ENCODE measurements around the gene UBE2R2. TPM values are rescaled to one million over a fixed set of nuclear protein-coding genes. Genes with fewer than 3 reads are reported as not detected.

UBE2R2 gene
- total and polyA plus RNA-seq, 2 of the 8 experiments (the other 6 are each of a cell fraction or from before 2014, with no cell fraction given): 19.4 to 42.1 TPM

DNA sequence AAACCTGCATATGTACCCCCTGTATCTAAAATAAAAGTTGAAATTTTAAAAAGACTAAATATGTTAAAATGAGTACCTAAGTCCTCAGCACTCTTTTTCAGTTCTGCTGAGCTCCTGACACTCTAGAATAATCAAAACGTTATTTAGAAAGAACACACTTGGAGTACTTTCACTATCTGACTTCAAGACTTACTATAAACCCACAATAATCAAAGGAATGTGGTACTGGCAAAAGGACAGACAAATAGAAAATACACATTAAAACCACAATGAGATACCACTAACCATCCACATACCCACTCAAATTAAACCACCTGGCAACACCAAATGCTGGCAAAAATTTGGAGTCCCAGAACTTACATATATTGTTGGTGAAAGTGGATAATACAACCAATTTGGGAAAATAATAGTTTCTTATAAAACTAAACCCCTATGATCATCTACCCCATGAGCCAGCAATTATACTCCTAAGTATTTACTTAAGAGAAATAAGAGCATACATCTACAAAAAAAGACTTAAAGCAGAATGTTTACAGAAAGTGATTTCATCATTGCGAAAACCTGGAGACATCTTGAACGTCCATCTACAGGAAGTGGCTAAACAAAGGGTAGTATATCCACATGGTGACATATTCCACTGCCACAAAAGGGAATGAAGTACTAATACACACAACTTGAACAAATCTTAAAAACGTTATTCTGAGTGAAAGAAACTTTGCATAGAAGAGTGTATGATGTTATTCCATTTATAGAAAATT is 34.4 kb upstream of the UBE2R2 start:
- Histone ChIP-seq H3K4me3 (ENCODE audit: extremely low read depth in 1 of 4, insufficient read depth in 2 of 4, low read depth in 3 of 4, low read length in 4 of 4) (no peak overlapping the region), H3K79me2 (ENCODE audit: control insufficient read depth in 1 of 2, insufficient read depth in 2 of 2, low read length in 2 of 2) (no peaks in the 10 kb centered on the region), H3K18ac (ENCODE audit: extremely low read depth, low read length) (no peak overlapping the region), H3K23ac (ENCODE audit: insufficient read length) (no peak overlapping the region), H3K36me3 (ENCODE audit: control insufficient read depth in 2 of 4, insufficient read depth in 4 of 4, low read length in 3 of 4) (no peaks in the 10 kb centered on the region), H3K56ac (replicated peaks; ENCODE audit: insufficient read length, low read depth, low read length) (no peak overlapping the region), H3K14ac (ENCODE audit: insufficient read length) (no peak overlapping the region), H3K4me2 (ENCODE audit: insufficient read depth in 1 of 2, low read depth in 2 of 2, low read length in 2 of 2) (no peak overlapping the region), H3K9me3 (ENCODE audit: insufficient read depth in 2 of 2, low read depth in 1 of 2, low read length in 1 of 2) (no peaks in the 10 kb centered on the region), H2AK5ac (ENCODE audit: low read depth, low read length) (no peak overlapping the region), H4K20me1 (replicated peaks in 1 of 2; ENCODE audit: control insufficient read depth in 1 of 2, insufficient read depth in 2 of 2, low read length in 2 of 2) (no peaks in the 10 kb centered on the region), H2BK5ac (ENCODE audit: low read depth, low read length) (no peak overlapping the region), H4K8ac (ENCODE audit: extremely low read depth, insufficient read depth, low read length) (no peak overlapping the region), H4K91ac (replicated peaks; ENCODE audit: insufficient read length, low read length) (no peak overlapping the region), H3K9ac (replicated peaks in 1 of 4; ENCODE audit: extremely low read depth in 1 of 4, low read depth in 3 of 4, low read length in 3 of 4) (no peak overlapping the region), H2BK15ac (ENCODE audit: low read length) (no peak overlapping the region), H3K4me1 (replicated peaks in 1 of 4; ENCODE audit: control insufficient read depth in 3 of 4, insufficient read depth in 4 of 4, low read length in 3 of 4) (no peaks in the 10 kb centered on the region), H4K5ac (ENCODE audit: insufficient read length, low read depth, low read length) (no peak overlapping the region), H3K23me2 (ENCODE audit: low read depth, low read length) (no peaks in the 10 kb centered on the region), H3K4ac (replicated peaks; ENCODE audit: insufficient read length, low read depth, low read length) (no peak overlapping the region), H2AFZ (ENCODE audit: low read length) (no peak overlapping the region), H2BK120ac (replicated peaks; ENCODE audit: low read depth, low read length) (no peak overlapping the region), H3K79me1 (ENCODE audit: low read depth, low read length) (no peaks in the 10 kb centered on the region), H2BK20ac (ENCODE audit: low read length) (no peak overlapping the region), H2BK12ac (ENCODE audit: low read depth, low read length) (no peak overlapping the region), H3K27me3 (replicated peaks in 1 of 4; ENCODE audit: control insufficient read depth in 3 of 4, extremely low read depth in 1 of 4, insufficient read depth in 3 of 4, low read length in 3 of 4) (no peaks in the 10 kb centered on the region), H3K27ac (ENCODE audit: low read depth, low read length) (no peak overlapping the region)
- POLR2A ChIA-PET (ENCODE audit: partially characterized antibody): no interaction called here
- FAIRE-seq (no peak), DNase-seq (ENCODE audit: low read depth in 1 of 2, low spot score in 2 of 2) (no peak)
- TF ChIP-seq CTBP2 (IDR thresholded peaks at IDR 0.05; ENCODE audit: borderline replicate concordance, insufficient read depth, insufficient read length, low read length) (no peak), SIRT6 (IDR thresholded peaks at IDR 0.05; ENCODE audit: low read length) (no peak), GABPA (IDR thresholded peaks at IDR 0.05; ENCODE audit: borderline replicate concordance, insufficient read depth, low read length) (no peak), FOSL1 (IDR thresholded peaks at IDR 0.05; ENCODE audit: insufficient read depth, low read depth, low read length) (no peak), TCF12 (IDR thresholded peaks at IDR 0.05; ENCODE audit: low read depth, low read length) (no peak), JUN (IDR thresholded peaks at IDR 0.05; ENCODE audit: low read depth, low read length) (no peak), SP2 (IDR thresholded peaks at IDR 0.05; ENCODE audit: low read length) (no peak), CHD2 (IDR thresholded peaks at IDR 0.05; ENCODE audit: low read length) (no peak), RXRA (IDR thresholded peaks at IDR 0.05; ENCODE audit: insufficient read depth, low read depth, low read length) (no peak), TAF7 (optimal IDR thresholded peaks at IDR 0.05; ENCODE audit: borderline replicate concordance, low read depth, low read length) (no peak), KDM5A (IDR thresholded peaks at IDR 0.05; ENCODE audit: low read length) (no peak), HDAC6 (IDR thresholded peaks at IDR 0.05; ENCODE audit: low read depth, low read length) (no peak), POLR2AphosphoS5 (IDR thresholded peaks at IDR 0.05; ENCODE audit: low read depth, low read length) (no peak)
- TF ChIP-seq, protein P1, sequence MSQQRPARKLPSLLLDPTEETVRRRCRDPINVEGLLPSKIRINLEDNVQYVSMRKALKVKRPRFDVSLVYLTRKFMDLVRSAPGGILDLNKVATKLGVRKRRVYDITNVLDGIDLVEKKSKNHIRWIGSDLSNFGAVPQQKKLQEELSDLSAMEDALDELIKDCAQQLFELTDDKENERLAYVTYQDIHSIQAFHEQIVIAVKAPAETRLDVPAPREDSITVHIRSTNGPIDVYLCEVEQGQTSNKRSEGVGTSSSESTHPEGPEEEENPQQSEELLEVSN (IDR thresholded peaks at IDR 0.05): no peak
- CTCF ChIA-PET (ENCODE audit: partially characterized antibody): no interaction called here
- 78% methylated on average over 4 of the region's 4 CpGs; no CpG with 5 or more reads in 1 of the 2 experiments for WGBS, 2 experiments (ENCODE audit: extremely low coverage in 1 of 2, insufficient coverage in 1 of 2, insufficient read length in 1 of 2, insufficient replicate concordance in 2 of 2, low coverage in 1 of 2, low lambda C conversion rate in 2 of 2, missing lambda C conversion rate in 1 of 2)
